ENCODE results near the gene ZP2.

ZP2 gene

DNA sequence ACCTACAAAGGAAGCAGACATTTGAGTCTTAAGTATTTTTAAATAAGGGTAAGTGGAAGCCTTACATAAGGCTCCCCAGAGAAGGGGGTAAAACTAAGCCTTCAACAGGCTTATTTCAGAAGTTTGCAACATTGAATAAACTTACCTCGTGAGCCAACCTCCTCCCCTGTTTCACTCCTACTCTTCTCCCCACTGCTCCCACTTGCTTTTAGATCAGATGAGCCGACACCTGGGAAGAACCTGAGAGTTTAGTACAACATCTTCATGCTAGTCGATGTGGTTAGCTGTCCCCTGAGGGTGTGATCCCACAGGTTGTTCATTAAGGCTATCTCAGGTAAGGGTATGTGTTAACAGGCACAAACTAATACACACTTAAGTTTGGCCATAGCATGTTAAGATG is 13.8 kb downstream of the ZP2 start:
- no peak overlapping the region for H3K27ac ChIP-seq (ENCODE audit: extremely low read depth, low read depth, low read length)
- CTCF ChIA-PET = interaction anchor here (0.6 kb wide), 1 partner anchor 356 kb away, joined by 3 read pairs; no protein-coding TSS in a partner anchor
- POLR2A ChIA-PET = no interaction called here
- no peak for TF ChIP-seq ZNF571 (tag by site-specific recombination; IDR thresholded peaks at IDR 0.05)
- TF ChIP-seq ZNF404 (tag by site-specific recombination; IDR thresholded peaks at IDR 0.05) = no peak
- no peak for TF ChIP-seq MZF1 (tag by site-specific recombination; IDR thresholded peaks at IDR 0.05; ENCODE audit: borderline replicate concordance)
- TF ChIP-seq ZFP37 (tag by site-specific recombination; IDR thresholded peaks at IDR 0.05) = no peak
- TF ChIP-seq, protein P1, sequence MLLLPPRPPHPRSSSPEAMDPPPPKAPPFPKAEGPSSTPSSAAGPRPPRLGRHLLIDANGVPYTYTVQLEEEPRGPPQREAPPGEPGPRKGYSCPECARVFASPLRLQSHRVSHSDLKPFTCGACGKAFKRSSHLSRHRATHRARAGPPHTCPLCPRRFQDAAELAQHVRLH (tag by site-specific recombination; IDR thresholded peaks at IDR 0.05) = no peak
- TF ChIP-seq ZNF155 (tag by site-specific recombination; IDR thresholded peaks at IDR 0.05) = no peak
- no peak for TF ChIP-seq ZNF184 (tag by site-specific recombination; IDR thresholded peaks at IDR 0.05)
- no peak for TF ChIP-seq HIC1 (tag by site-specific recombination; IDR thresholded peaks at IDR 0.05)
- TF ChIP-seq, protein P2, sequence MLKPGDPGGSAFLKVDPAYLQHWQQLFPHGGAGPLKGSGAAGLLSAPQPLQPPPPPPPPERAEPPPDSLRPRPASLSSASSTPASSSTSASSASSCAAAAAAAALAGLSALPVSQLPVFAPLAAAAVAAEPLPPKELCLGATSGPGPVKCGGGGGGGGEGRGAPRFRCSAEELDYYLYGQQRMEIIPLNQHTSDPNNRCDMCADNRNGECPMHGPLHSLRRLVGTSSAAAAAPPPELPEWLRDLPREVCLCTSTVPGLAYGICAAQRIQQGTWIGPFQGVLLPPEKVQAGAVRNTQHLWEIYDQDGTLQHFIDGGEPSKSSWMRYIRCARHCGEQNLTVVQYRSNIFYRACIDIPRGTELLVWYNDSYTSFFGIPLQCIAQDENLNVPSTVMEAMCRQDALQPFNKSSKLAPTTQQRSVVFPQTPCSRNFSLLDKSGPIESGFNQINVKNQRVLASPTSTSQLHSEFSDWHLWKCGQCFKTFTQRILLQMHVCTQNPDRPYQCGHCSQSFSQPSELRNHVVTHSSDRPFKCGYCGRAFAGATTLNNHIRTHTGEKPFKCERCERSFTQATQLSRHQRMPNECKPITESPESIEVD (tag by site-specific recombination; IDR thresholded peaks at IDR 0.05) = no peak
- no peak for TF ChIP-seq GLIS2 (tag by site-specific recombination; IDR thresholded peaks at IDR 0.05)
- TF ChIP-seq ATF2 (tag by site-specific recombination; IDR thresholded peaks at IDR 0.05; ENCODE audit: low read depth) = no peak
- TF ChIP-seq EGR2 (tag by site-specific recombination; IDR thresholded peaks at IDR 0.05; ENCODE audit: low read depth) = no peak
- TF ChIP-seq PRDM4 (tag by site-specific recombination; IDR thresholded peaks at IDR 0.05) = no peak
- H3K4me3 ChIP-seq (ENCODE audit: low read depth, low read length) = no peak overlapping the region
- H3K9me3 ChIP-seq (ENCODE audit: control insufficient read depth, insufficient read depth, low read depth, low read length) = no peaks in the 10 kb centered on the region
- no peaks in the 10 kb centered on the region for H3K4me1 ChIP-seq (ENCODE audit: control insufficient read depth, insufficient read depth, low read length)
- no peaks in the 10 kb centered on the region for H3K36me3 ChIP-seq (ENCODE audit: control insufficient read depth in 2 of 2, insufficient read depth in 1 of 2, low read length in 2 of 2)

GRCh38 chr16:21197112-21197511 is 14.3 kb downstream of the ZP2 start:
- Histone ChIP-seq H3K9me3 (ENCODE audit: control insufficient read depth, insufficient read depth, low read depth, low read length) (no peaks in the 10 kb centered on the region), H3K27ac (ENCODE audit: extremely low read depth, low read depth, low read length) (no peak overlapping the region), H3K4me1 (ENCODE audit: control insufficient read depth, insufficient read depth, low read length) (no peaks in the 10 kb centered on the region), H3K4me3 (ENCODE audit: low read depth, low read length) (no peak overlapping the region), H3K36me3 (ENCODE audit: control insufficient read depth in 2 of 2, insufficient read depth in 1 of 2, low read length in 2 of 2) (no peaks in the 10 kb centered on the region)
- CTCF ChIA-PET = interaction anchor here (0.6 to 1.3 kb wide), 2 partner anchors 9 to 357 kb away, joined by 3 to 4 read pairs; no protein-coding TSS in a partner anchor
- POLR2A ChIA-PET = no interaction called here
- TF ChIP-seq ZNF221 (tag by site-specific recombination; IDR thresholded peaks at IDR 0.05; ENCODE audit: borderline replicate concordance) = no peak
- no peak for TF ChIP-seq ZNF558 (tag by site-specific recombination; IDR thresholded peaks at IDR 0.05)
- no peak for TF ChIP-seq ZNF548 (tag by site-specific recombination; IDR thresholded peaks at IDR 0.05)
- TF ChIP-seq KLF16 (tag by site-specific recombination; IDR thresholded peaks at IDR 0.05) = no peak
- TF ChIP-seq ZNF266 (tag by site-specific recombination; IDR thresholded peaks at IDR 0.05; ENCODE audit: low read depth) = no peak
- TF ChIP-seq HOXA7 (CRISPR knock-in tag; IDR thresholded peaks at IDR 0.05; ENCODE audit: borderline replicate concordance) = no peak
- TF ChIP-seq ZSCAN23 (tag by site-specific recombination; IDR thresholded peaks at IDR 0.05) = no peak
- TF ChIP-seq ZBTB48 (tag by site-specific recombination; IDR thresholded peaks at IDR 0.05) = no peak
- TF ChIP-seq ZNF24 (tag by site-specific recombination; IDR thresholded peaks at IDR 0.05) = no peak
- TF ChIP-seq, protein P3, sequence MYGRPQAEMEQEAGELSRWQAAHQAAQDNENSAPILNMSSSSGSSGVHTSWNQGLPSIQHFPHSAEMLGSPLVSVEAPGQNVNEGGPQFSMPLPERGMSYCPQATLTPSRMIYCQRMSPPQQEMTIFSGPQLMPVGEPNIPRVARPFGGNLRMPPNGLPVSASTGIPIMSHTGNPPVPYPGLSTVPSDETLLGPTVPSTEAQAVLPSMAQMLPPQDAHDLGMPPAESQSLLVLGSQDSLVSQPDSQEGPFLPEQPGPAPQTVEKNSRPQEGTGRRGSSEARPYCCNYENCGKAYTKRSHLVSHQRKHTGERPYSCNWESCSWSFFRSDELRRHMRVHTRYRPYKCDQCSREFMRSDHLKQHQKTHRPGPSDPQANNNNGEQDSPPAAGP (tag by site-specific recombination; IDR thresholded peaks at IDR 0.05) = no peak
- no peak for TF ChIP-seq ZNF341 (tag by site-specific recombination; IDR thresholded peaks at IDR 0.05; ENCODE audit: low read depth)
- no peak for TF ChIP-seq ZFHX2 (tag by site-specific recombination; conservative IDR thresholded peaks at IDR 0.05)
- TF ChIP-seq ZNF274 (IDR thresholded peaks at IDR 0.05; ENCODE audit: low read length) = no peak
- no peak for TF ChIP-seq ZNF274 (tag by site-specific recombination; IDR thresholded peaks at IDR 0.05; ENCODE audit: borderline replicate concordance)

All from HEK293 (cell line).